Lower leg skin (tissue), 4 donors: ENCODE measurements around the gene KIF21B. TPM values are rescaled to one million over a fixed set of nuclear protein-coding genes. Genes with fewer than 3 reads are reported as not detected.

Experiments
- DNase-seq, 2 donors: peaks; one replicate each; pipeline ENCODE4 v3.0.0-alpha.2; 2019; ENCODE audit warnings: low spot score in 2 of 2
- H3K4me3 ChIP-seq: fragments of 200-600 bp; sonication (generic); 2 replicates; pipeline ENCODE4 v1.5.1; 2017; ENCODE audit warnings: mild to moderate bottlenecking, low read depth; ENCODE audit not compliant: poor library complexity, severe bottlenecking
- CTCF ChIP-seq, 3 donors: fragments of 450-650 bp; IDR thresholded peaks; one replicate each; pipeline ENCODE4 v1.5.1; 2016; ENCODE audit warnings: antibody characterized with exemption in 3 of 3, mild to moderate bottlenecking in 3 of 3, moderate library complexity in 2 of 3
- POLR2A ChIP-seq, 2 donors: fragments of 450-650 bp; IDR thresholded peaks; one replicate each; pipeline ENCODE4 v1.6.1; 2016 to 2017; ENCODE audit warnings: antibody characterized with exemption in 2 of 2, mild to moderate bottlenecking in 1 of 2, moderate library complexity in 1 of 2
- WGBS, 2 donors: methylation state at CpG; one replicate each; pipeline ENCODE4 v1.1.5; 2018; 5-methylcytosine and 5-hydroxymethylcytosine counted together
- intact Hi-C: fragments of 100-400 bp; cut with DNase I; formaldehyde crosslinking; loops from one replicate; pipeline ENCODE4 v1.15.0; 2023; ENCODE audit warnings: low total_unique reads
- total RNA-seq, 4 donors: library from RNA; depleted of rRNA; stranded (reverse); fragments of >200 nt; gene quantifications; one replicate each; pipeline ENCODE4 v1.1.0, GENCODE V29; 2016

KIF21B gene
- total RNA-seq, 4 donors from 2014 or later: 0.38 to 1.6 (median 1.0) TPM

- 6 to 8% methylated on average over 8 to 10 of the region's 10 CpGs for WGBS, 2 donors
- no peak for DNase-seq
- no peak for TF ChIP-seq CTCF (IDR thresholded peaks at IDR 0.05)
- no peak for TF ChIP-seq POLR2A (IDR thresholded peaks at IDR 0.05)
- no peak overlapping the region for H3K4me3 ChIP-seq
- intact Hi-C loops: no loop called here
Observed at GRCh38 chr1:201016211-201016651, 7.3 kb downstream of the KIF21B start.

- TF ChIP-seq CTCF (IDR thresholded peaks at IDR 0.05): no peak
- TF ChIP-seq POLR2A (IDR thresholded peaks at IDR 0.05): no peak
- 51 to 55% methylated on average over 5 of the region's 5 CpGs for WGBS, 2 donors
- no peak overlapping the region for H3K4me3 ChIP-seq
- DNase-seq: no peak
- intact Hi-C loops: no loop called here
Observed at GRCh38 chr1:201015551-201016091, 7.9 kb downstream of the KIF21B start.

GRCh38 chr1:201014816-201015200 lies 8.7 kb downstream of the KIF21B start:
- DNase-seq: no peak
- no peak overlapping the region for H3K4me3 ChIP-seq
- no peak for TF ChIP-seq POLR2A (IDR thresholded peaks at IDR 0.05)
- no peak for TF ChIP-seq CTCF (IDR thresholded peaks at IDR 0.05)
- 72 to 74% methylated on average over 3 of the region's 3 CpGs for WGBS, 2 donors
- intact Hi-C loops: no loop called here

GRCh38 chr1:201013991-201014815 lies 9.3 kb downstream of the KIF21B start:
- no peak for TF ChIP-seq CTCF (IDR thresholded peaks at IDR 0.05)
- no peak for TF ChIP-seq POLR2A (IDR thresholded peaks at IDR 0.05)
- DNase-seq: no peak
- 23 to 42% methylated on average over 20 to 33 of the region's 33 CpGs for WGBS, 2 donors
- no peak overlapping the region for H3K4me3 ChIP-seq
- intact Hi-C loops: no loop called here

- TF ChIP-seq POLR2A (IDR thresholded peaks at IDR 0.05) (no peak), CTCF (IDR thresholded peaks at IDR 0.05) (no peak)
- no peak overlapping the region for H3K4me3 ChIP-seq
- intact Hi-C loops: no loop called here
- WGBS, 2 donors: 41 to 56% methylated on average over 4 of the region's 4 CpGs
- DNase-seq: no peak
Observed at GRCh38 chr1:201013031-201013485, 10.5 kb downstream of the KIF21B start.
